HCT116 (cell line): ENCODE measurements around the gene DHRSX. TPM values are rescaled to one million over a fixed set of nuclear protein-coding genes. Genes with fewer than 3 reads are reported as not detected.
A peak's percentile ranks its signal among the peaks of the same experiment; 100 is the strongest.

Source experiments
- ATAC-seq: fragments of 200-7000 bp; cut with Tn5 transposase; 2 replicates; pipeline ENCODE4 v1.9.1; 2020; ENCODE audit warnings: mild to moderate bottlenecking, moderate library complexity
- BruUV-seq: library from RNA; stranded (reverse); fragments of 400-500 nt; replicated peaks from 2 replicates; lab custom pipeline; 2021; lab: Mats Ljungman, UMichigan
- CTCF ChIA-PET: fragments of 300-600 bp; sonication (Branson Sonifier 250); formaldehyde crosslinking; loops from one replicate; lab custom pipeline; 2021; ENCODE audit warnings: antibody characterized with exemption; lab: Charles Lee
- POLR2A ChIA-PET: fragments of 300-600, 350-600 bp; sonication (Branson Sonifier 250); formaldehyde crosslinking; loops from one replicate; lab custom pipeline; 2021; ENCODE audit warnings: antibody characterized with exemption; lab: Charles Lee
- RAD21 ChIA-PET, 2 experiments: fragments of 300-600 bp; sonication (Branson Sonifier 250); formaldehyde crosslinking; loops; one replicate each; lab custom pipeline; 2023; ENCODE audit warnings: low total read pairs in 2 of 2; ENCODE audit not compliant: uncharacterized antibody in 2 of 2, unreplicated experiment in 2 of 2, low non-redundant PET in 1 of 2; lab: Charles Lee
- DNase-seq: peaks from one replicate; pipeline ENCODE4 v3.0.0-alpha.2; 2010; ENCODE audit warnings: low read depth, low spot score
- H2AFZ ChIP-seq: fragments of 200-600 bp; shearing (Covaris generic), sonication (generic); 2 replicates; pipeline ENCODE4 v1.6.1; 2017; ENCODE audit warnings: low read depth, mixed run types, mixed read lengths, antibody characterized with exemption, low read length; ENCODE audit not compliant: poor library complexity, severe bottlenecking
- H3K27ac ChIP-seq: 2 replicates; pipeline ENCODE4 v1.5.1; 2012; ENCODE audit warnings: low read depth, low read length
- H3K27me3 ChIP-seq: fragments of 200-600 bp; sonication (generic); 2 replicates; pipeline ENCODE4 v1.6.1; 2016; ENCODE audit warnings: mixed run types, low read length, mixed read lengths; ENCODE audit not compliant: insufficient read depth
- H3K36me3 ChIP-seq, 2 experiments: fragments of 200-500 bp in 1 of 2; fragments of 200-600 bp in 1 of 2; sonication (Bioruptor generic) in 1 of 2; sonication (generic) in 1 of 2; 2 replicates each; pipeline versions ENCODE4 v1.5.1 to v1.6.1; 2014 to 2016; ENCODE audit warnings: low read length in 2 of 2, inconsistent platforms in 1 of 2, mixed read lengths in 1 of 2, mixed run types in 1 of 2; ENCODE audit not compliant: insufficient read depth in 2 of 2, control insufficient read depth in 1 of 2
- H3K4me1 ChIP-seq, 2 experiments: fragments of 200-600 bp in 1 of 2; sonication (generic) in 1 of 2; 2 replicates each; pipeline versions ENCODE4 v1.5.1 to v1.6.1; 2012 to 2017; ENCODE audit warnings: low read length in 2 of 2, inconsistent platforms in 1 of 2, mild to moderate bottlenecking in 1 of 2, mixed read lengths in 1 of 2, mixed run types in 1 of 2, moderate library complexity in 1 of 2; ENCODE audit not compliant: insufficient read depth in 2 of 2, control insufficient read depth in 1 of 2
- H3K4me2 ChIP-seq: fragments of 200-600 bp; sonication (generic); 2 replicates; pipeline ENCODE4 v1.6.1; 2017; ENCODE audit warnings: mixed run types, low read length, mixed read lengths
- H3K4me3 ChIP-seq, 2 experiments: fragments of 200-600 bp in 1 of 2; sonication (generic) in 1 of 2; replicated peaks in 1 of 2; 2 replicates each; pipeline ENCODE4 v1.5.1; 2011 to 2016; ENCODE audit warnings: low read length in 2 of 2, control low read depth in 1 of 2, low read depth in 1 of 2, mild to moderate bottlenecking in 1 of 2, mixed read lengths in 1 of 2, mixed run types in 1 of 2
- H3K79me2 ChIP-seq: fragments of 200-600 bp; sonication (generic); 2 replicates; pipeline ENCODE4 v1.6.1; 2017; ENCODE audit warnings: mild to moderate bottlenecking, mixed run types, low read length, moderate library complexity, mixed read lengths; ENCODE audit not compliant: insufficient read depth
- H3K9ac ChIP-seq: fragments of 200-600 bp; sonication (generic); 2 replicates; pipeline ENCODE4 v1.6.1; 2016; ENCODE audit warnings: low read length, mixed read lengths
- H3K9me2 ChIP-seq: fragments of 200-600 bp; sonication (generic), shearing (Covaris generic); 2 replicates; pipeline ENCODE4 v1.6.1; 2017; ENCODE audit warnings: mixed run types, mild to moderate bottlenecking, moderate library complexity; ENCODE audit not compliant: insufficient read depth
- H3K9me3 ChIP-seq, 2 experiments: fragments of 200-500 bp in 1 of 2; fragments of 200-600 bp in 1 of 2; sonication (Bioruptor generic) in 1 of 2; sonication (generic) in 1 of 2; 2 replicates each; pipeline ENCODE4 v1.6.1; 2014 to 2017; ENCODE audit warnings: low read length in 2 of 2, mixed read lengths in 2 of 2, inconsistent platforms in 1 of 2, low read depth in 1 of 2, mild to moderate bottlenecking in 1 of 2, mixed run types in 1 of 2, moderate library complexity in 1 of 2; ENCODE audit not compliant: control insufficient read depth in 1 of 2, insufficient read depth in 1 of 2
- H4K20me1 ChIP-seq: fragments of 200-600 bp; sonication (generic), shearing (Covaris generic); 2 replicates; pipeline ENCODE4 v1.6.1; 2017; ENCODE audit warnings: mixed run types, mild to moderate bottlenecking, moderate library complexity; ENCODE audit not compliant: insufficient read depth
- CBX3 ChIP-seq: IDR thresholded peaks from 2 replicates; pipeline ENCODE4 v1.6.1; 2012; ENCODE audit warnings: low read depth
- CEBPB ChIP-seq: IDR thresholded peaks from 2 replicates; pipeline ENCODE4 v1.6.1; 2012; ENCODE audit warnings: low read depth
- CTCF ChIP-seq, 3 experiments: fragments of 200-600 bp in 1 of 3; sonication (generic) in 1 of 3; IDR thresholded peaks in 2 of 3; conservative IDR thresholded peaks in 1 of 3; 2 replicates each; pipeline ENCODE4 v1.5.1; 2012 to 2017; ENCODE audit warnings: low read depth in 2 of 3, low read length in 2 of 3, antibody characterized with exemption in 1 of 3, borderline replicate concordance in 1 of 3, control low read depth in 1 of 3, mild to moderate bottlenecking in 1 of 3, mixed read lengths in 1 of 3, mixed run types in 1 of 3, moderate library complexity in 1 of 3; ENCODE audit not compliant: insufficient read depth in 1 of 3
- EGR1 ChIP-seq: IDR thresholded peaks from 2 replicates; pipeline ENCODE4 v1.6.1; 2012; ENCODE audit warnings: low read depth
- ELF1 ChIP-seq: IDR thresholded peaks from 2 replicates; pipeline ENCODE4 v1.6.1; 2012; ENCODE audit warnings: low read depth, borderline replicate concordance
- JUND ChIP-seq: IDR thresholded peaks from 2 replicates; pipeline ENCODE4 v1.6.1; 2012
- RAD21 ChIP-seq: IDR thresholded peaks from 2 replicates; pipeline ENCODE4 v1.6.1; 2012; ENCODE audit warnings: low read depth, mild to moderate bottlenecking
- SIN3A ChIP-seq: IDR thresholded peaks from 2 replicates; pipeline ENCODE4 v1.6.1; 2012; ENCODE audit warnings: low read depth
- SP1 ChIP-seq: IDR thresholded peaks from 2 replicates; pipeline ENCODE4 v1.6.1; 2012; ENCODE audit warnings: low read depth
- SRF ChIP-seq: IDR thresholded peaks from 2 replicates; pipeline ENCODE4 v1.6.1; 2012; ENCODE audit warnings: low read depth
- TCF7L2 ChIP-seq: IDR thresholded peaks from 2 replicates; pipeline ENCODE4 v1.7.0; 2011; ENCODE audit warnings: borderline replicate concordance, inconsistent platforms; ENCODE audit not compliant: insufficient read depth, insufficient read length; ENCODE audit errors: extremely low read depth
- YY1 ChIP-seq: IDR thresholded peaks from 2 replicates; pipeline ENCODE4 v1.6.1; 2011; ENCODE audit warnings: low read length, low read depth, moderate library complexity, mild to moderate bottlenecking; ENCODE audit not compliant: insufficient replicate concordance; ENCODE audit errors: extremely low read depth
- intact Hi-C: fragments of 100-400 bp; cut with micrococcal nuclease; formaldehyde crosslinking; loops from 2 replicates; pipeline ENCODE4 v1.10.0; 2022
- total RNA-seq: library from RNA; stranded (reverse); gene quantifications from one replicate; pipeline ENCODE4 v1.2.1, GENCODE V29; 2021; ENCODE audit not compliant: unreplicated experiment
- TF ChIP-seq, protein P1 (sequence below): IDR thresholded peaks from 2 replicates; pipeline ENCODE4 v1.6.1; 2011; ENCODE audit warnings: mild to moderate bottlenecking, low read length, moderate library complexity; ENCODE audit not compliant: insufficient replicate concordance; ENCODE audit errors: extremely low read depth

The DHRSX gene
- total RNA-seq, 1 experiment from 2014 or later: 11.9 TPM

GRCh38 chrX:2188330-2188792 is 312.4 kb downstream of the DHRSX start:
- peak; percentile 26 for DNase-seq

More at GRCh38 chrX:2188330-2188792, 312.4 kb downstream of the DHRSX start:
- H3K79me2 ChIP-seq: no peaks in the 10 kb centered on the region
- H3K36me3 ChIP-seq: no peaks in the 10 kb centered on the region
- CTCF ChIA-PET: no interaction called here
- ATAC-seq: peak; percentile 90
- peaks cover 17 to 19% of the 10 kb centered on the region in 2 experiments for H3K4me1 ChIP-seq
- BruUV-seq: no TSS peak
- no peaks in the 10 kb centered on the region for H4K20me1 ChIP-seq
- H3K27me3 ChIP-seq: no peaks in the 10 kb centered on the region
- RAD21 ChIA-PET: no interaction called here
- intact Hi-C loops: no loop called here
- H3K9me2 ChIP-seq: no peaks in the 10 kb centered on the region
- no peaks in the 10 kb centered on the region for H3K9me3 ChIP-seq
- H2AFZ ChIP-seq: peak overlapping the region; percentile 61
- H3K27ac ChIP-seq: peak overlapping the region; percentile 67
- H3K4me2 ChIP-seq: peak overlapping the region; percentile 73
- peak overlapping the region; percentile 33; the same call in 1 of the 2 replicates for H3K9ac ChIP-seq
- peak overlapping the region; percentile 15 to 46; a peak in 3 of 4 replicates for H3K4me3 ChIP-seq
- peak; percentile 94 for TF ChIP-seq TCF7L2
- TF ChIP-seq RAD21: 0 out of 2 replicates have a peak, but pooled peaks have one; percentile 2
- TF ChIP-seq ELF1: no peak
- TF ChIP-seq EGR1: no peak
- no peak for TF ChIP-seq CTCF (IDR thresholded peaks at IDR 0.05 in 2 of 3, conservative IDR thresholded peaks at IDR 0.05 in 1 of 3; ENCODE audit: borderline replicate concordance in 1 of 3, insufficient read depth in 1 of 3, low read depth in 2 of 3, low read length in 2 of 3)
- TF ChIP-seq YY1: no peak
- TF ChIP-seq, protein P1, sequence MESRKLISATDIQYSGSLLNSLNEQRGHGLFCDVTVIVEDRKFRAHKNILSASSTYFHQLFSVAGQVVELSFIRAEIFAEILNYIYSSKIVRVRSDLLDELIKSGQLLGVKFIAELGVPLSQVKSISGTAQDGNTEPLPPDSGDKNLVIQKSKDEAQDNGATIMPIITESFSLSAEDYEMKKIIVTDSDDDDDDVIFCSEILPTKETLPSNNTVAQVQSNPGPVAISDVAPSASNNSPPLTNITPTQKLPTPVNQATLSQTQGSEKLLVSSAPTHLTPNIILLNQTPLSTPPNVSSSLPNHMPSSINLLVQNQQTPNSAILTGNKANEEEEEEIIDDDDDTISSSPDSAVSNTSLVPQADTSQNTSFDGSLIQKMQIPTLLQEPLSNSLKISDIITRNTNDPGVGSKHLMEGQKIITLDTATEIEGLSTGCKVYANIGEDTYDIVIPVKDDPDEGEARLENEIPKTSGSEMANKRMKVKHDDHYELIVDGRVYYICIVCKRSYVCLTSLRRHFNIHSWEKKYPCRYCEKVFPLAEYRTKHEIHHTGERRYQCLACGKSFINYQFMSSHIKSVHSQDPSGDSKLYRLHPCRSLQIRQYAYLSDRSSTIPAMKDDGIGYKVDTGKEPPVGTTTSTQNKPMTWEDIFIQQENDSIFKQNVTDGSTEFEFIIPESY: no peak
- no peak for TF ChIP-seq CBX3
- TF ChIP-seq SRF: no peak
- no peak for TF ChIP-seq JUND
- TF ChIP-seq CEBPB: no peak
- TF ChIP-seq SP1: peak; percentile 51; the same call in 1 of the 2 replicates
- no peak for TF ChIP-seq SIN3A
- POLR2A ChIA-PET: no interaction called here
